Measurements from ENCODE around the gene ARMC7. TPM values are rescaled to one million over a fixed set of nuclear protein-coding genes. Genes with fewer than 3 reads are reported as not detected.

Gene ARMC7
- polyA plus RNA-seq, 4 donors = 7.6 to 21.2 (median 16.0) TPM

DNA sequence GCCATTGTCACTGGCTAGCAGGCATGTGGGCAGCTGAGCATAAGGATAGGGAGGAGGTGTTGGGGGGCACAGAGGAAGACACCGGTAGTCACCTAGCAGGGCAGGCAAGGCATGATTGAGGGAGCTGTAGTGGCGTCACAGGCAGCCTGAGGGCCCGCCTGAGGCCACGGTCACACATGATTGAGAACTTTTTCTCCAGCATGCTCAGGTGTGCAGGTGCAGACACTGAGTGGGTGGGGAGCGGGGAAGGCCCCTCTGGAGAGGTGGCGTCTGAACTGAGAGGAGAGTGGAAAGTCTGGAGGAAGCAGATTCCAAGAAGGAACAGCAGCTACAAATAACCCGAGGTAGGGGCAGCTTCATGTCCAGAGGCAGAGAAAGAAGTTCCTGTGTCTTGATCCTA is 10.9 kb upstream of the ARMC7 start:
- DNase-seq (ENCODE audit: low read depth in 4 of 4, low spot score in 3 of 4) = no peak

GRCh38 chr17:75099881-75100595 is 9.7 kb upstream of the ARMC7 start:
- DNase-seq (ENCODE audit: low read depth in 4 of 4, low spot score in 3 of 4) = no peak

- DNase-seq (ENCODE audit: low read depth in 4 of 4, low spot score in 3 of 4) = no peak
These were observed 7.4 kb upstream of the ARMC7 start for GRCh38 chr17:75102385-75102821.

DNA sequence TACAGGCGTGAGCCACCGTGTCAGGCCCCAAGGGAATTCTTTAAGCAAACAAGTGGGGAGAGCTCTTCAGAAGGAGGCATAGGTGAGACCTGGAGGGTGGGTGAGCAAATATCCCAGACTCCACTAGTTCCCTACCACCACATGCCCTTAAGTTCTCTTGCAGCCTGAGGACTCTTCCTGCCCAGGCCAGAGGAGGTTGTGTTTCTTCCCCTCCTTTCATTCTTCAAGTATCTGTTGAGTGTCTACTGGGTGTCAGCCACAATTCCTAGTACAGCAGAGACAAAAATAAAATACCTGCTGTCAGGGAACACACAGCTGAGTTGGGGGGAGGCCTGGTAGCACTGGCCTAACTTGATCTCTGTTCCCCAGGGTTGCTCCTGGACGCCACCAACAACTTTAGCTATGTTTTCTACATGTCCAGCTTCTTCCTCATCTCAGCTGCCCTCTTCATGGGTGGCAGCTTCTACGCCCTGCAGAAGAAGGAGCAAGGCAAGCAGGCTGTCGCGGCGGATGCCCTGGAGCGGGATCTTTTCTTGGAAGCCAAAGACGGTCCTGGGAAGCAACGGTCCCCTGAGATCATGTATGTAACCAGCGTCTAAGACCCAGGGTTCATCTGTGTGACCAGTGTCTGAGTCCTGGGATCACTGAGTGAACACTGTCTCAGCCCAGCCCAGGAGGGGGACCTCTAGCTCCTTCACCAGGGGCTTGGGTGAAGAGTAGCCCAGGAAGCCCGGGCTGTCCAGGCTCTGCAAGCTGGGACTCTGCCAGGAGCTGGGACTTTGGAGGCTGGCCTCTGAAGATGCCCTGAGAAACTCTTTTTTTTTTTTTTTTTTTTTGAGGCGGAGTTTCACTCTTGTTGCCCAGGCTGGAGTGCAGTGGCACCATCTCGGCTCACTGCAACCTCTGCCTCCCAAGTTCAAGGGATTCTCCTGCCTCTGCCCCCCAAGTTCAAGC is 5.9 kb upstream of the ARMC7 start:
- no peak for DNase-seq (ENCODE audit: low read depth in 4 of 4, low spot score in 3 of 4)

DNA sequence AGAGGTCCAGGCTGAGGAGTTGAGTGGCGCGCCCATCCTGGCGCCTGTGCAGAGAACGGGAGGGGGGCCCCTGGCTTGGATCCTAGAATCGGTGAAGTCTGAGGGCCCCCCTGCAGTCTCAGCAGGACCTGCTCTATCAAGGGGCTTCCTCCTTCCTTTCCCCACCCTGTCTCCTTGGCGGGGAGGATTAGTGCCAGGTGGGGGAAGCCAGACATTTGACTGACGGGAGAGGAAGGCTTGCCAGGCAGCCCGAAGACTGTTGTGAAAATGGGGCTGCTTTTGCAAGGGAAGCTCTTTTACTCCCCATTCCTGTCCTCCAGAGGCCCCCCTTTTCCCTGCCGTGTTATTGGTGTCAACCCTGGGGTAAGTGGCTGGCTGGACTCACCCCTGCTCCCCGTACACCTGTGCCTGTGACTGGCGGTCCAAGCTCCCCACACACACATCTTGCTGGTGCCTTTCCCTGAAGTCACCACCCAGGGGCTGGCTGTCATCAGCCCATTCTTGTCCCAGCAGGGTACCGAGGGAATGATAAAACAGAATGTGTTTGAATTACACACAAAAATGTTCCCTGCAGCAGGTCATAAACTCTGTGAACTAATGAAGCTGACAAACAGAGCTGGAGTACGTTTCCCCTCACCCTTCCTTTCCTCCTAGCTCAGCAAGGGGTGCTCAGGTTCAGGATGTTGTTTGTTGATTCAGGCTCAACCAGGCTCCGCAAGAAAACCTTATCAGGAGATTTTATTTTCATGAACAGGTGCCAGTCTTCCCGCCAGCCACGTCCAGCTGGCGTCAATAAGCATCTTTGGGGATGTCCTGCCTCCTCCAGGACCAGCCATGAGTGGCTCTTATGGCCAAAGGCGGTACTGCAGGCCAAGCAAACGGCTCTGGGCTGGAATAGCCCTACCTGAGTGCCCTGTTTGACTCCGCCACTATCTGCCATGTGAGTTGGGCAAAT is 4.4 kb upstream of the ARMC7 start:
- no peak for DNase-seq (ENCODE audit: low read depth in 4 of 4, low spot score in 3 of 4)

- DNase-seq (ENCODE audit: low read depth in 4 of 4, low spot score in 3 of 4) = no peak
These were observed 1.6 kb upstream of the ARMC7 start for GRCh38 chr17:75108193-75108592.

GRCh38 chr17:75109046-75109406 is 743 bp upstream of the ARMC7 start:
- no peak for DNase-seq (ENCODE audit: low read depth in 4 of 4, low spot score in 3 of 4)

- DNase-seq (ENCODE audit: low read depth in 4 of 4, low spot score in 3 of 4) = no peak
These were observed 617 bp downstream of the ARMC7 start for GRCh38 chr17:75110234-75110937.

- DNase-seq (ENCODE audit: low read depth in 4 of 4, low spot score in 3 of 4) = no peak
These were observed 2.1 kb downstream of the ARMC7 start for GRCh38 chr17:75111777-75112335.

DNA sequence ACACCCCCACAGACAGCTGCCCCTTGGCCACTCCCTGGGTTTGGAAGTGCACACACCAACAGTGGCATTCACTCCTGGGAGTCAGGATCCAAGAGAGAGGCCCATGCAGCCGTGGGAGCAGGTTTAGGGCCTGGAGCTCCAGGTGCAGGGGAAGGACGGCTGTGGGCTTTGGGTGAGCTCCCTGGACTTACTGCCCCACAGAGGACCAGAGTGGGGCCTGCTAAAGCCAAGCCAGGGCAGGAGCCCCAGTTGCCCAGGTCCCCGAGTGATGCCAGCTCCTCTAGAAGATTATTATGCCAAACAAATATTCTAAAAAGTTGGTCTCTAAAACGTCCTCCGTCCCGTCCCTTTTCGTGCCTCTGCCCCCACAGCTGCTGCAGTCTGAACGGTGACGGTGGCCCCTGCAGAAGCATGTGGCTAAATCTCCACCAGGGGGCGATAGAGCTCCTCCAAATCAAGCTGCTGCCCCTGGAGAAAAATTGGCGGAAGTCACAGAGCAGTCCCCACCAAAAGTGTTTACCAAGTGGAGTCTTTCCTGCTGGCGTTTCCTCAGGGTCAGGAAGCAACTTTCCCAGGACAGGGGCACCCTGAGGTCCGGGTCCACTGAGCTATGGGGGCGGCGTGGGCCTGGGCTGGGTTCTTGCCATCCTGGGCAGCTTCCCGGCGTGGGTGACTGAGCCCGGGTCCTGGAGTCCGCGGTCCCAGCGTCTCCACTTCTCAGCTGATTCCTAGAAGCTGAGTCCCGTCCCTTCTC is 4.2 kb downstream of the ARMC7 start:
- DNase-seq (ENCODE audit: low read depth in 4 of 4, low spot score in 3 of 4) = peak; percentile 87 to 90 (median 88)

GRCh38 chr17:75114552-75115314 is 5.0 kb downstream of the ARMC7 start:
- no peak for DNase-seq (ENCODE audit: low read depth in 4 of 4, low spot score in 3 of 4)

- DNase-seq (ENCODE audit: low read depth in 4 of 4, low spot score in 3 of 4) = no peak
These were observed 5.8 kb downstream of the ARMC7 start for GRCh38 chr17:75115555-75115954.

GRCh38 chr17:75116737-75117136 is 7.0 kb downstream of the ARMC7 start:
- no peak for DNase-seq (ENCODE audit: low read depth in 4 of 4, low spot score in 3 of 4)

GRCh38 chr17:75118307-75118706 is 8.5 kb downstream of the ARMC7 start:
- DNase-seq (ENCODE audit: low read depth in 4 of 4, low spot score in 3 of 4) = no peak

GRCh38 chr17:75124041-75124818 is 14.5 kb downstream of the ARMC7 start:
- no peak for DNase-seq (ENCODE audit: low read depth in 4 of 4, low spot score in 3 of 4)

DNA sequence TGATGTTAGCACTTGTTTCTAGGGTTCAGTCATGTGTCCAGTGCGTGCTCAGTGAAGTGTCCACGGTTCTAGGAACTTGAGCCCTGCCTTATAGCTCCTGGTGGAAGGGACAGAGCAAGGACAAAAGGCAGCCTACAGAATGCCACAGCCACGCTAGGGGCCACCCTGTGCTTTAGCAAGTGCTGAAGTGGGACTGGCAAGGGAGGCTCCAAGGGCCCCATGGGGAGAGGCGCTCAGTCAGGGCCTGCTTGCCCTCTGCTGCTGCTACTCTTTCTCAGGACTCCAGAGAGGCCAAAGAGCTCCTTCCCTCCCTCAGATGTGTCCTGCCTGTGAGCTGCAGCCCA is 15.0 kb downstream of the ARMC7 start:
- no peak for DNase-seq (ENCODE audit: low read depth in 4 of 4, low spot score in 3 of 4)

- no peak for DNase-seq (ENCODE audit: low read depth in 4 of 4, low spot score in 3 of 4)
These were observed 16.2 kb downstream of the ARMC7 start for GRCh38 chr17:75125984-75126383.

DNA sequence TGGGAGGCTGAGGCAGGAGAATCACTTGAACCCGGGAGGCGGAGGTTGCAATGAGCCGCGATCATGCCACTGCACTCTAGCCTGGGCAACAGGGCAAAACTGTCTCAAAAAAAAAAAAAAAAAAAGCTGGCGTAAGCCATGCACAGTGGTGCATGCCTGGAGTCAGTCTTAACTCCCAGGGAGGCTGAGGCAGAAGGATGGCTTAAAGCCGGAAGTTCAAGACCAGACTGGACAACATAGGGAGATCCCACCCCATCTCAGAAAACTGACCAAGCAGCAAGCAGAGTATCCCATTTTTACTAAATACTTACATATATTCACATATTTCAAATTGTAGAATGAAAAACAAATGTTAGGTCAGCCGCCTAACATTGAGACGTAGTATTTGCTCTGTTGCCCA is 17.2 kb downstream of the ARMC7 start:
- no peak for DNase-seq (ENCODE audit: low read depth in 4 of 4, low spot score in 3 of 4)

All from left renal pelvis (tissue), 4 donors.